ENCODE results near the gene C17orf100.

GRCh38 chr17:6700948-6701307, 49.4 kb downstream of the C17orf100 start:
- TF ChIP-seq POLR2A (IDR thresholded peaks at IDR 0.05) (no peak), CTCF (IDR thresholded peaks at IDR 0.05) (no peak)

All from lower leg skin (tissue), 3 donors.